GM13977 (cell line): ENCODE measurements around the gene ZNF157.

ENCODE experiments used
- DNase-seq: peaks from one replicate; pipeline ENCODE4 v3.0.0; 2012; ENCODE audit warnings: low spot score
- in situ Hi-C: fragments of 300-500 bp; cut with MboI; formaldehyde crosslinking; loops from one replicate; pipeline ENCODE4 v1.12.0; 2022; ENCODE audit warnings: low sequenced_read_pairs, low pct_unique_long_range_greater_than_20kb, mixed read lengths, inconsistent platforms; ENCODE audit not compliant: unreplicated experiment
- TF ChIP-seq, protein P1 (sequence below): IDR thresholded peaks from 2 replicates; pipeline ENCODE4 v1.5.1; 2012; ENCODE audit warnings: mild to moderate bottlenecking, control low read depth; ENCODE audit not compliant: insufficient read depth; ENCODE audit errors: extremely low read depth, missing control alignments

ZNF157 gene

GRCh38 chrX:47460561-47460960, 90.2 kb downstream of the ZNF157 start:
- TF ChIP-seq, protein P1, sequence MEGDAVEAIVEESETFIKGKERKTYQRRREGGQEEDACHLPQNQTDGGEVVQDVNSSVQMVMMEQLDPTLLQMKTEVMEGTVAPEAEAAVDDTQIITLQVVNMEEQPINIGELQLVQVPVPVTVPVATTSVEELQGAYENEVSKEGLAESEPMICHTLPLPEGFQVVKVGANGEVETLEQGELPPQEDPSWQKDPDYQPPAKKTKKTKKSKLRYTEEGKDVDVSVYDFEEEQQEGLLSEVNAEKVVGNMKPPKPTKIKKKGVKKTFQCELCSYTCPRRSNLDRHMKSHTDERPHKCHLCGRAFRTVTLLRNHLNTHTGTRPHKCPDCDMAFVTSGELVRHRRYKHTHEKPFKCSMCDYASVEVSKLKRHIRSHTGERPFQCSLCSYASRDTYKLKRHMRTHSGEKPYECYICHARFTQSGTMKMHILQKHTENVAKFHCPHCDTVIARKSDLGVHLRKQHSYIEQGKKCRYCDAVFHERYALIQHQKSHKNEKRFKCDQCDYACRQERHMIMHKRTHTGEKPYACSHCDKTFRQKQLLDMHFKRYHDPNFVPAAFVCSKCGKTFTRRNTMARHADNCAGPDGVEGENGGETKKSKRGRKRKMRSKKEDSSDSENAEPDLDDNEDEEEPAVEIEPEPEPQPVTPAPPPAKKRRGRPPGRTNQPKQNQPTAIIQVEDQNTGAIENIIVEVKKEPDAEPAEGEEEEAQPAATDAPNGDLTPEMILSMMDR, result no peak
- no peak for DNase-seq
- in situ Hi-C loops, result no loop called here
